Upper lobe of right lung (tissue), 1 donor: ENCODE data around the gene KCNE4. TPM values are rescaled to one million over a fixed set of nuclear protein-coding genes. Genes with fewer than 3 reads are reported as not detected.

ENCODE experiments used
- ATAC-seq: fragments of 200-7000 bp; cut with Tn5 transposase; one replicate; pipeline ENCODE4 v1.9.1; 2020; ENCODE audit warnings: mild to moderate bottlenecking, moderate library complexity
- DNase-seq: peaks from one replicate; pipeline ENCODE4 v3.0.0-alpha.2; 2020
- H3K27ac ChIP-seq: fragments of 200-600 bp; one replicate; pipeline ENCODE4 v1.8.0; 2022
- H3K27me3 ChIP-seq: fragments of 200-600 bp; one replicate; pipeline ENCODE4 v1.8.0; 2022; ENCODE audit warnings: mild to moderate bottlenecking
- H3K36me3 ChIP-seq: fragments of 200-600 bp; one replicate; pipeline ENCODE4 v1.8.0; 2022
- H3K4me1 ChIP-seq: fragments of 200-600 bp; one replicate; pipeline ENCODE4 v1.8.0; 2022
- H3K4me3 ChIP-seq: fragments of 200-600 bp; one replicate; pipeline ENCODE4 v1.8.0; 2022; ENCODE audit warnings: mild to moderate bottlenecking
- H3K9me3 ChIP-seq: fragments of 200-600 bp; one replicate; pipeline ENCODE4 v1.8.0; 2022
- intact Hi-C: fragments of 100-400 bp; cut with DNase I; formaldehyde crosslinking; loops from one replicate; pipeline ENCODE4 v1.11.0; 2022
- total RNA-seq: library from RNA; stranded (reverse); fragmentation: NEBNext Ultra II Directional; extraction: Animal tissue kit (Norgen Biotek cat#: 25700); gene quantifications from one replicate; pipeline ENCODE4 v1.2.1, GENCODE V29; 2021
- TF ChIP-seq, protein P1 (sequence below): fragments of 200-600 bp; IDR thresholded peaks from one replicate; pipeline ENCODE4 v1.8.0; 2022; ENCODE audit warnings: antibody characterized with exemption
- donor health status: DM: no; HTN: yes; CAD: no; lungs with severe emphysema.

KCNE4 gene
- total RNA-seq, 1 donor from 2014 or later, result 0.61 TPM

DNA sequence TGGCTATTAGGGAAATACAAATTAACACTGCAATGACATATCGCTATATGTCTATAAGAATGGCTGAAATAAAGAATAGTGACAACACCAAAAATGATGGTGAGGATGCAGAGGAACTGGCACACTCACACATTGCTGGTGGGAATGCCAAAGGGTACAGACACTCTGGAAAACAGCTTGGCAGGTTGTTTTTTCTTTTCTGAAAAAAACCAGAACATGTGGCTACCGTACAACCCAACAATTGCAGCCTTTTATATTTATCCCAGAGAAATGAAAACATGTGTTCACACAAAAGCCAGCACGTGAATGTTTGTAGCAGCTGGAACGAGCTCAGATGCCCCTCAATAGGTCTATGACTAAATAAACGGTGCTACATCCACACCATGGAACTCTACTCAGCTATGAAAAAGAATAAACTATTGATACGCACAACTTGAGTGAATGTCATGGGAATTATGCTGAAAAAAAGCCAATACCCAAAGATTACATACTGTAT, 45.9 kb downstream of the KCNE4 start:
- TF ChIP-seq, protein P1, sequence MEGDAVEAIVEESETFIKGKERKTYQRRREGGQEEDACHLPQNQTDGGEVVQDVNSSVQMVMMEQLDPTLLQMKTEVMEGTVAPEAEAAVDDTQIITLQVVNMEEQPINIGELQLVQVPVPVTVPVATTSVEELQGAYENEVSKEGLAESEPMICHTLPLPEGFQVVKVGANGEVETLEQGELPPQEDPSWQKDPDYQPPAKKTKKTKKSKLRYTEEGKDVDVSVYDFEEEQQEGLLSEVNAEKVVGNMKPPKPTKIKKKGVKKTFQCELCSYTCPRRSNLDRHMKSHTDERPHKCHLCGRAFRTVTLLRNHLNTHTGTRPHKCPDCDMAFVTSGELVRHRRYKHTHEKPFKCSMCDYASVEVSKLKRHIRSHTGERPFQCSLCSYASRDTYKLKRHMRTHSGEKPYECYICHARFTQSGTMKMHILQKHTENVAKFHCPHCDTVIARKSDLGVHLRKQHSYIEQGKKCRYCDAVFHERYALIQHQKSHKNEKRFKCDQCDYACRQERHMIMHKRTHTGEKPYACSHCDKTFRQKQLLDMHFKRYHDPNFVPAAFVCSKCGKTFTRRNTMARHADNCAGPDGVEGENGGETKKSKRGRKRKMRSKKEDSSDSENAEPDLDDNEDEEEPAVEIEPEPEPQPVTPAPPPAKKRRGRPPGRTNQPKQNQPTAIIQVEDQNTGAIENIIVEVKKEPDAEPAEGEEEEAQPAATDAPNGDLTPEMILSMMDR, result no peak
- H3K4me1 ChIP-seq, result peaks cover 6% of the 10 kb centered on the region
- no peak overlapping the region for H3K27ac ChIP-seq
- no peak for DNase-seq
- H3K36me3 ChIP-seq, result no peaks in the 10 kb centered on the region
- no peak for ATAC-seq
- no peaks in the 10 kb centered on the region for H3K27me3 ChIP-seq
- no peaks in the 10 kb centered on the region for H3K9me3 ChIP-seq
- no peak overlapping the region for H3K4me3 ChIP-seq
- intact Hi-C loops, result no loop called here

DNA sequence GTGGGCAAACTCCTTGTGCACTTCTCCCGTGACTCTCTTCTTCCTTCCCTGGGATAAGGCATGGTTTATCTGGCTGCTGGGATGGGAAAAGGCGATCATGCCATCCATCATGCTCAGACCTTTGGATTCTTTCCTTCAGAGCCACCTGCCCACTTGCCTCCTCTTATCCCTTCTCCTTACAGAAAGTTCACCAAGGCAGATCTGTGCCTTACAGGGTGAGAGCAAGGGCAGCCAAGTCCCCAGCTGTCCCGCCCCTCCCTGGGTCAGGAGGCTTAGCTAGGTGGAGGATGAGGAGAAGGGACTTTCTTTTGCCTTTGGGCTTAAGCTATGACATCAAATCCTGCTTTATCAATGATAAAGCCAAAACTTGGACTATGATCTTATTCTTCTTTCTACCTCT, 47.6 kb downstream of the KCNE4 start:
- Histone ChIP-seq H3K9me3 (no peaks in the 10 kb centered on the region), H3K27ac (no peak overlapping the region), H3K4me1 (peaks cover 6% of the 10 kb centered on the region), H3K4me3 (no peak overlapping the region), H3K36me3 (no peaks in the 10 kb centered on the region), H3K27me3 (no peaks in the 10 kb centered on the region)
- no peak for ATAC-seq
- TF ChIP-seq, protein P1, result no peak
- DNase-seq, result no peak
- intact Hi-C loops, result no loop called here

DNA sequence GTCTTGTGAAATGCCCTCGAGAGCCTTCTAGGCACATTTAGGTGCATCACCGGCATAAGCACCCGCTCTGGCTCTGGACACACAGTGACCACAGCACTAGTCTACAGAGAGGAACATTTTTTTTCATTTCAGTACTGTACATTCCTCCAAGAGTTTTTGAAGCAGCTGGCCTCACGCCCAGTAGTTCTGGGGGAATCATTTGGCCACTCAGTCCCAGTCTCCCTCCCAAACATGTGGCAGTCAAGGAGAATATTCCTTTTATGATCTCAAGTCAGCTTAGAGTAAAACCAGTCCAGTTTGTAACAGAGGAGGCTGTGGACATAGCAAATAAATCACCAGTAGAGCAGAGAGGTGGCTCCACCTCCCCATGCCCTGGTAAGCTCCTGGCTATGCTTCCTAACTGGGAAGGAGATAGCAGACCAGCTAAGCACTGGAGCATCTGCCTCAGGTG, 48.1 kb downstream of the KCNE4 start:
- no peaks in the 10 kb centered on the region for H3K9me3 ChIP-seq
- TF ChIP-seq, protein P1, result no peak
- peaks cover 6% of the 10 kb centered on the region for H3K4me1 ChIP-seq
- H3K4me3 ChIP-seq, result no peak overlapping the region
- DNase-seq (no peak), ATAC-seq (peak; percentile 51)
- H3K27me3 ChIP-seq, result no peaks in the 10 kb centered on the region
- H3K36me3 ChIP-seq, result no peaks in the 10 kb centered on the region
- H3K27ac ChIP-seq, result no peak overlapping the region
- intact Hi-C loops, result no loop called here

DNA sequence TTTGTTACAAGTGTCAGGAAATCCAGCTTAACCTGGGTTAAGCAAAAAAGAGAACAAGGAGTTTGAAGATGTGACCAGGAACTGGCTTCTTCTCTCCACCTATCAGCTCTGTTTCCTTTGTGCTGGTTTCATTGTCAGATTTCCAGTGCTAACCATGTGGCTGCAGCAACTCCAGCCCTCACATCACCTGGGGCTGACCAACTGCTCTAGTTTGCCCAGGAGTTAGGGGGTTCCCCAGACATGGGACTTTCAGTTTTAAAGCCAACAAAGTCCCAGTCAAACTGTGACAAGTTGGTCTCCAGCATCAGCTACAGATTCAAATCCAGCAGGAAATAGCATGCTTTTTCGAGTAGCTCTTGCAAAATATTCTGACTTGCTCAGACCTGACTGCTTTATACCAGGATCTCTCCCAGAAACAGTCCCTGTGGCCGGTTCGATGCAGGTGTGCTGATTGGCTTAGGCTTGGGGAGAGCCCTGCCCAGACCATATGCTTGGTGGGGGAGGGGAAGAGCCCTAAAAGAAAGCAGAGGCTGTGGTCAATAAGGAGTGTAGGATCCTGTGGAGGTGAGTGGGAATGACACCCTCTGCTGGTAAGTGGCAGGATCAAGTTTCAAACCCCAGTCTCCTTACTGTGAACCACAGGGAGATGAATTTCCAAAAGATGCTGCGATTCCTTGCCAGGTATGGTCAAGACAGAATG, 49.5 kb downstream of the KCNE4 start:
- peaks cover 6% of the 10 kb centered on the region for H3K4me1 ChIP-seq
- intact Hi-C loops, result no loop called here
- DNase-seq (no peak), ATAC-seq (peak; percentile 72)
- H3K4me3 ChIP-seq, result no peak overlapping the region
- no peaks in the 10 kb centered on the region for H3K27me3 ChIP-seq
- H3K27ac ChIP-seq, result no peak overlapping the region
- H3K36me3 ChIP-seq, result no peaks in the 10 kb centered on the region
- no peaks in the 10 kb centered on the region for H3K9me3 ChIP-seq
- TF ChIP-seq, protein P1, result peak; percentile 43

DNA sequence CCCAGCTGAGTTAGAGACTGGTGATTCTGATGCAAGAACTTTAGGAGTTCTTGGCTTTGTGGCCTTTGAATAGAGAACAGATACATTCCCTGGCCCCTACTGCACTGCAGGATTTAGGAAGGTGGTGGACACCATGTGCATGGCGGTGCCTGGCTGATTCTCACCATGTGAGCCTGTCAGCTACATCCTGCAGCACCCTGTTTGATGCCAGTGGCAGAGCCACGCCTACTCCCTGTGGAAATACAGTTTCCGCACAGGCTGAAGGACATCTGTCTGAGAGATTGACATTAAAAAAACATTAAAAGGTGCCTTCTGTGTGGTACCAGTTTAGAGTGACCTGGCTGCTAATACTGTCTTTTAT, 50.0 kb downstream of the KCNE4 start:
- intact Hi-C loops, result no loop called here
- TF ChIP-seq, protein P1, result no peak
- Histone ChIP-seq H3K36me3 (no peaks in the 10 kb centered on the region), H3K4me3 (no peak overlapping the region), H3K27me3 (no peaks in the 10 kb centered on the region), H3K27ac (no peak overlapping the region), H3K9me3 (no peaks in the 10 kb centered on the region), H3K4me1 (peaks cover 6% of the 10 kb centered on the region)
- ATAC-seq, result peak; percentile 23
- DNase-seq, result no peak

DNA sequence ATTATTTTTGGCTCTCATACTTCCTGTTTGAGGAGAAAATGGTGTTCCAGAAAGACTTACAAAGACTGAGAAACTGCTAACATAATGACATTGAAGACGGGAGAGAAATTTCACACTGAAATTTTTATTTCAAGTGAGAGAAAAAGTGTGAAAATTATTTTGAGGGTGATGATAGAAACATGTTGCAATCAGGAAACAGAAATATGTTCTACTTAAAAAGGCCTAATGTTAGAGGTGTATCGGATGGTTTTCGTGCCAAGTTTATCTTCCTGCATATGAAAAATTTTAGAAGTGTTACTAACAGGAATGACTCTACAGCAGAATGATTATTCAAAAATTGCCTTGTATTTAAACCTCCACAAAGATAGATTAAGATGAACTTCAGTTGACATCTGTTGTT, 50.5 kb downstream of the KCNE4 start:
- no peaks in the 10 kb centered on the region for H3K9me3 ChIP-seq
- TF ChIP-seq, protein P1, result no peak
- H3K36me3 ChIP-seq, result no peaks in the 10 kb centered on the region
- peaks cover 6% of the 10 kb centered on the region for H3K4me1 ChIP-seq
- ATAC-seq, result no peak
- no peaks in the 10 kb centered on the region for H3K27me3 ChIP-seq
- no peak for DNase-seq
- intact Hi-C loops, result no loop called here
- no peak overlapping the region for H3K27ac ChIP-seq
- no peak overlapping the region for H3K4me3 ChIP-seq
